SK-N-SH (cell line): ENCODE data around the gene ATRN. TPM values are rescaled to one million over a fixed set of nuclear protein-coding genes. Genes with fewer than 3 reads are reported as not detected.

Source experiments
- CTCF ChIA-PET: fragments of 300-600, 350-600 bp; formaldehyde crosslinking; extraction: SDS; loops from one replicate; lab custom pipeline; 2021; lab: Yijun Ruan, JAX
- POLR2A ChIA-PET: fragments of 350-600 bp; sonication (Branson Sonifier 250); formaldehyde crosslinking; extraction: SDS; loops from one replicate; lab custom pipeline; 2020; ENCODE audit warnings: antibody characterized with exemption, inconsistent platforms; lab: Yijun Ruan, JAX
- DNase-seq: peaks from one replicate; pipeline ENCODE4 v3.0.0; 2012
- H2AFZ ChIP-seq: fragments of 200-600 bp; sonication (generic); 2 replicates; pipeline ENCODE4 v1.8.1; 2016; ENCODE audit warnings: antibody characterized with exemption, mild to moderate bottlenecking, low read depth
- H3F3A ChIP-seq: fragments of 200-600 bp; sonication (generic); replicated peaks from 2 replicates; pipeline ENCODE3; 2016; ENCODE audit warnings: antibody characterized with exemption, mild to moderate bottlenecking; ENCODE audit not compliant: insufficient read depth
- H3K27ac ChIP-seq, 2 experiments: fragments of 200-500 bp in 1 of 2; fragments of 200-600 bp in 1 of 2; sonication (Bioruptor generic) in 1 of 2; sonication (generic), shearing (Covaris generic) in 1 of 2; 2 replicates each; pipeline versions ENCODE4 v1.5.1 to v1.6.1; 2014 to 2016; ENCODE audit warnings: low read depth in 2 of 2, inconsistent platforms in 1 of 2, low read length in 1 of 2, mild to moderate bottlenecking in 1 of 2, mixed read lengths in 1 of 2
- H3K27me3 ChIP-seq: fragments of 200-600 bp; sonication (generic), shearing (Covaris generic); 2 replicates; pipeline ENCODE4 v1.6.1; 2016; ENCODE audit warnings: mixed run types; ENCODE audit not compliant: insufficient read depth
- H3K36me3 ChIP-seq, 2 experiments: fragments of 200-500 bp in 1 of 2; fragments of 200-600 bp in 1 of 2; sonication (Bioruptor generic) in 1 of 2; sonication (generic) in 1 of 2; replicated peaks in 1 of 2; 2 replicates each; pipeline versions ENCODE3 to v1.5.1; 2014 to 2016; ENCODE audit warnings: low read length in 1 of 2, mild to moderate bottlenecking in 1 of 2; ENCODE audit not compliant: insufficient read depth in 2 of 2, control insufficient read depth in 1 of 2
- H3K4me1 ChIP-seq, 2 experiments: fragments of 200-500 bp in 1 of 2; fragments of 200-600 bp in 1 of 2; sonication (Bioruptor generic) in 1 of 2; sonication (generic), shearing (Covaris generic) in 1 of 2; 2 replicates each; pipeline versions ENCODE4 v1.5.1 to v1.6.1; 2014 to 2016; ENCODE audit warnings: low read depth in 1 of 2, low read length in 1 of 2, mixed run types in 1 of 2; ENCODE audit not compliant: insufficient read depth in 2 of 2, control insufficient read depth in 1 of 2
- H3K4me2 ChIP-seq: fragments of 200-600 bp; sonication (generic), shearing (Covaris generic); 2 replicates; pipeline ENCODE4 v1.6.1; 2017; ENCODE audit warnings: mixed run types
- H3K4me3 ChIP-seq, 2 experiments: fragments of 200-500 bp in 1 of 2; fragments of 200-600 bp in 1 of 2; sonication (Bioruptor generic) in 1 of 2; sonication (generic), shearing (Covaris generic) in 1 of 2; 2 replicates each; pipeline versions ENCODE4 v1.5.1 to v1.8.1; 2014 to 2016; ENCODE audit warnings: low read depth in 2 of 2, inconsistent platforms in 1 of 2, low read length in 1 of 2, mild to moderate bottlenecking in 1 of 2, mixed read lengths in 1 of 2, moderate library complexity in 1 of 2
- H3K79me2 ChIP-seq: fragments of 200-600 bp; sonication (generic); 2 replicates; pipeline ENCODE4 v1.8.1; 2017; ENCODE audit warnings: mild to moderate bottlenecking; ENCODE audit not compliant: insufficient read depth
- H3K9ac ChIP-seq: fragments of 200-600 bp; sonication (generic); 2 replicates; pipeline ENCODE4 v1.6.1; 2017; ENCODE audit warnings: mixed run types
- H3K9me2 ChIP-seq: fragments of 200-600 bp; sonication (generic); 2 replicates; pipeline ENCODE4 v1.6.1; 2017; ENCODE audit warnings: mixed run types
- H3K9me3 ChIP-seq: fragments of 200-600 bp; sonication (generic); 2 replicates; pipeline ENCODE4 v1.6.1; 2017; ENCODE audit warnings: mixed run types, mild to moderate bottlenecking, moderate library complexity
- H4K20me1 ChIP-seq: fragments of 200-600 bp; sonication (generic); 2 replicates; pipeline ENCODE4 v1.6.1; 2017; ENCODE audit warnings: mild to moderate bottlenecking, mixed run types; ENCODE audit not compliant: insufficient read depth
- CHD2 ChIP-seq: fragments of 150-350 bp; IDR thresholded peaks from 2 replicates; pipeline ENCODE4 v1.6.1; 2018; ENCODE audit warnings: low read length; ENCODE audit not compliant: partially characterized antibody
- EP300 ChIP-seq, 2 experiments: IDR thresholded peaks; 2 replicates each; pipeline versions ENCODE4 v1.4.0 to v1.6.1; 2012; ENCODE audit warnings: borderline replicate concordance in 1 of 2, low read depth in 1 of 2, low read length in 1 of 2
- FOXJ3 ChIP-seq: sonication (generic); formaldehyde crosslinking; IDR thresholded peaks from 2 replicates; pipeline ENCODE4 v1.5.1; 2020; ENCODE audit warnings: mild to moderate bottlenecking, missing genetic modification reagents
- GABPA ChIP-seq: IDR thresholded peaks from 2 replicates; pipeline ENCODE4 v1.4.0; 2012; ENCODE audit warnings: low read depth, mild to moderate bottlenecking
- GATA2 ChIP-seq: sonication (generic); formaldehyde crosslinking; IDR thresholded peaks from 2 replicates; pipeline ENCODE4 v1.5.0; 2020; ENCODE audit warnings: mild to moderate bottlenecking, missing genetic modification reagents
- JUND ChIP-seq: IDR thresholded peaks from 2 replicates; pipeline ENCODE4 v1.4.0; 2012
- NFIC ChIP-seq: IDR thresholded peaks from 2 replicates; pipeline ENCODE4 v1.4.0; 2012; ENCODE audit warnings: borderline replicate concordance
- NRF1 ChIP-seq: IDR thresholded peaks from 2 replicates; pipeline ENCODE4 v1.6.1; 2012; ENCODE audit warnings: low read depth, mild to moderate bottlenecking, low read length
- RAD21 ChIP-seq: IDR thresholded peaks from 2 replicates; pipeline ENCODE4 v1.6.1; 2012; ENCODE audit warnings: mild to moderate bottlenecking, low read length
- RCOR1 ChIP-seq: fragments of 150-350 bp; IDR thresholded peaks from 2 replicates; pipeline ENCODE4 v1.6.1; 2017; ENCODE audit warnings: antibody characterized with exemption, low read length
- REST ChIP-seq: IDR thresholded peaks from 2 replicates; pipeline ENCODE4 v1.6.1; 2012; ENCODE audit warnings: mild to moderate bottlenecking, low read depth, low read length, moderate library complexity
- RFX5 ChIP-seq: IDR thresholded peaks from 2 replicates; pipeline ENCODE4 v1.6.1; 2012; ENCODE audit warnings: mild to moderate bottlenecking, improper control_type of control experiment, low read length
- RXRA ChIP-seq: IDR thresholded peaks from 2 replicates; pipeline ENCODE4 v1.4.0; 2012; ENCODE audit warnings: low read depth, mild to moderate bottlenecking, borderline replicate concordance
- TCF12 ChIP-seq: IDR thresholded peaks from 2 replicates; pipeline ENCODE4 v1.4.0; 2012
- USF1 ChIP-seq: IDR thresholded peaks from 2 replicates; pipeline ENCODE4 v1.4.0; 2012; ENCODE audit warnings: low read depth, borderline replicate concordance
- USF2 ChIP-seq: fragments of 150-350 bp; IDR thresholded peaks from 2 replicates; pipeline ENCODE4 v1.6.1; 2017; ENCODE audit warnings: antibody characterized with exemption, low read length, low read depth, borderline replicate concordance
- WGBS: methylation state at CpG from one replicate; pipeline ENCODE4 v1.1.6; 2017; ENCODE audit warnings: low lambda C conversion rate; 5-methylcytosine and 5-hydroxymethylcytosine counted together
- polyA plus RNA-seq, 3 experiments: library from polyadenylated mRNA; depleted of rRNA; stranded (reverse); fragments of >200 nt; gene quantifications; 2 replicates each; pipeline ENCODE4 v1.2.3, GENCODE V29; 2012
- TF ChIP-seq, protein P1 (sequence below): fragments of 200-600 bp; sonication (generic); IDR thresholded peaks from 2 replicates; pipeline ENCODE4 v1.6.1; 2017; ENCODE audit warnings: antibody characterized with exemption, mild to moderate bottlenecking, moderate library complexity

Gene ATRN
- polyA plus RNA-seq, 1 of the 3 experiments (the other 2 are of a cell fraction), result 33.8 TPM

GRCh38 chr20:3565851-3566250 lies 95.0 kb downstream of the ATRN start:
- no peak overlapping the region for H3K4me2 ChIP-seq
- no peaks in the 10 kb centered on the region for H3K27me3 ChIP-seq
- DNase-seq, result no peak
- H2AFZ ChIP-seq, result no peak overlapping the region
- no peaks in the 10 kb centered on the region for H3K9me3 ChIP-seq
- H4K20me1 ChIP-seq, result no peaks in the 10 kb centered on the region
- H3F3A ChIP-seq, result no peaks in the 10 kb centered on the region
- no peaks in the 10 kb centered on the region for H3K79me2 ChIP-seq
- ChIA-PET POLR2A (no interaction called here), CTCF (interaction anchor here (1.0 to 4.4 kb wide), 2 partner anchors 7 to 145 kb away, joined by 4 to 45 read pairs; no protein-coding TSS in a partner anchor)
- TF ChIP-seq RXRA (no peak), REST (no peak), JUND (no peak), RAD21 (no peak), RFX5 (no peak), NFIC (no peak), EP300 (IDR thresholded peaks at IDR 0.05; ENCODE audit: borderline replicate concordance in 1 of 2, low read depth in 1 of 2, low read length in 1 of 2) (no peak), CHD2 (no peak)
- peaks cover 4 to 11% of the 10 kb centered on the region in 2 experiments for H3K36me3 ChIP-seq
- H3K9me2 ChIP-seq, result no peaks in the 10 kb centered on the region
- no peak overlapping the region for H3K4me3 ChIP-seq
- H3K27ac ChIP-seq, result no peak overlapping the region
- H3K9ac ChIP-seq, result no peak overlapping the region
- WGBS, result 97% methylated on average over 2 of the region's 2 CpGs
- H3K4me1 ChIP-seq, result no peaks in the 10 kb centered on the region

DNA sequence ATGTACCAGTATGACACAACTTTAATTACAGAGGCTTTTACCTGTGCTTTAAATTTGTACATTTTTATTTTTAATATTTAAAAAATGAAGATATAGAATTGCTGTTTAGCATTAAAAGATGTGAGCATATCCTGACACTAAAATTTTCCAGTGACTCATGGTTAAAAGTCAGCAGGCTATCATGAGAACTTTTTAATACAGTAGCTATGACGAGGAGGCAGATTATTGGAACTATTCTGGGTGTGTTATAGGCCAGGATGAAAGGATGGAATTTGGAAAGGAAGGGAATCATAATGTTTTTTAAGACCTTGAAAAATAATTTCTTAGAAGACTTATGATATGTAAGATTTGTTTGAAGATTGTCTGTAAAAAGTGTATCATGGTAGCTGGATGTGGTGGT lies 101.3 kb downstream of the ATRN start:
- POLR2A ChIA-PET, result no interaction called here
- H3K27me3 ChIP-seq, result no peaks in the 10 kb centered on the region
- no peak for DNase-seq
- TF ChIP-seq RFX5, result no peak
- TF ChIP-seq FOXJ3 (CRISPR knock-in tag), result no peak
- no peak for TF ChIP-seq RCOR1
- no peak for TF ChIP-seq NRF1
- TF ChIP-seq TCF12, result no peak
- TF ChIP-seq USF1, result no peak
- no peak for TF ChIP-seq GATA2 (CRISPR knock-in tag)
- TF ChIP-seq GABPA, result no peak
- no peak for TF ChIP-seq USF2
- no peak for TF ChIP-seq NFIC
- TF ChIP-seq, protein P1, sequence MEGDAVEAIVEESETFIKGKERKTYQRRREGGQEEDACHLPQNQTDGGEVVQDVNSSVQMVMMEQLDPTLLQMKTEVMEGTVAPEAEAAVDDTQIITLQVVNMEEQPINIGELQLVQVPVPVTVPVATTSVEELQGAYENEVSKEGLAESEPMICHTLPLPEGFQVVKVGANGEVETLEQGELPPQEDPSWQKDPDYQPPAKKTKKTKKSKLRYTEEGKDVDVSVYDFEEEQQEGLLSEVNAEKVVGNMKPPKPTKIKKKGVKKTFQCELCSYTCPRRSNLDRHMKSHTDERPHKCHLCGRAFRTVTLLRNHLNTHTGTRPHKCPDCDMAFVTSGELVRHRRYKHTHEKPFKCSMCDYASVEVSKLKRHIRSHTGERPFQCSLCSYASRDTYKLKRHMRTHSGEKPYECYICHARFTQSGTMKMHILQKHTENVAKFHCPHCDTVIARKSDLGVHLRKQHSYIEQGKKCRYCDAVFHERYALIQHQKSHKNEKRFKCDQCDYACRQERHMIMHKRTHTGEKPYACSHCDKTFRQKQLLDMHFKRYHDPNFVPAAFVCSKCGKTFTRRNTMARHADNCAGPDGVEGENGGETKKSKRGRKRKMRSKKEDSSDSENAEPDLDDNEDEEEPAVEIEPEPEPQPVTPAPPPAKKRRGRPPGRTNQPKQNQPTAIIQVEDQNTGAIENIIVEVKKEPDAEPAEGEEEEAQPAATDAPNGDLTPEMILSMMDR, result no peak
- TF ChIP-seq, all 33 proteins: peak for 0
- H3K4me1 ChIP-seq, result no peaks in the 10 kb centered on the region
- no peaks in the 10 kb centered on the region for H3F3A ChIP-seq
- H3K9ac ChIP-seq, result no peak overlapping the region
- peak overlapping the region in 1 of 2 experiments; percentile 38; a peak in 2 of 4 replicates for H3K27ac ChIP-seq
- H3K9me3 ChIP-seq, result no peaks in the 10 kb centered on the region
- no peaks in the 10 kb centered on the region for H3K9me2 ChIP-seq
- CTCF ChIA-PET, result interaction anchor here (4.6 kb wide), 1 partner anchor 9 kb away, joined by 26 read pairs; no protein-coding TSS in a partner anchor
- H2AFZ ChIP-seq, result no peak overlapping the region
- H3K36me3 ChIP-seq, result peaks cover 13 to 24% of the 10 kb centered on the region in 2 experiments
- H3K79me2 ChIP-seq, result no peaks in the 10 kb centered on the region
- 51% methylated on average over 1 of the region's 1 CpG for WGBS
- H3K4me3 ChIP-seq, result no peak overlapping the region
- H4K20me1 ChIP-seq, result no peaks in the 10 kb centered on the region
- H3K4me2 ChIP-seq, result no peak overlapping the region
